H1 (cell line): ENCODE results near the gene CD48. TPM values are rescaled to one million over a fixed set of nuclear protein-coding genes. Genes with fewer than 3 reads are reported as not detected.

Experiments used
- EZH2 ChIP-seq: fragments of 200-600 bp; sonication (generic); IDR thresholded peaks from 2 replicates; pipeline ENCODE4 v1.7.1; 2012; ENCODE audit warnings: low read depth, mild to moderate bottlenecking, moderate library complexity, low read length, inconsistent platforms; ENCODE audit not compliant: severe bottlenecking
- GTF2F1 ChIP-seq: IDR thresholded peaks from 2 replicates; pipeline ENCODE4 v1.6.1; 2012; ENCODE audit warnings: low read depth, low read length, improper control_type of control experiment, borderline replicate concordance
- KDM1A ChIP-seq: fragments of 200-600, 300-600 bp; sonication (generic); IDR thresholded peaks from 2 replicates; pipeline ENCODE4 v1.7.1; 2016; ENCODE audit warnings: mild to moderate bottlenecking, low read length, borderline replicate concordance
- POLR2AphosphoS5 ChIP-seq: IDR thresholded peaks from 2 replicates; pipeline ENCODE4 v1.6.1; 2011; ENCODE audit warnings: low read depth, low read length
- SIN3A ChIP-seq, 2 experiments: IDR thresholded peaks in 1 of 2; conservative IDR thresholded peaks in 1 of 2; 2 replicates each; pipeline ENCODE4 v1.6.1; 2011 to 2012; ENCODE audit warnings: low read length in 2 of 2, improper control_type of control experiment in 1 of 2, low read depth in 1 of 2, mild to moderate bottlenecking in 1 of 2
- SP4 ChIP-seq: IDR thresholded peaks from 2 replicates; pipeline ENCODE4 v1.6.1; 2012; ENCODE audit warnings: low read length, inconsistent platforms
- polyA plus RNA-seq, 7 experiments: library from polyadenylated mRNA; depleted of rRNA in 3 of 7; stranded (reverse) in 5 of 7; unstranded in 2 of 7; fragments of >200 nt in 5 of 7; fragments of 200-250 nt in 2 of 7; gene quantifications; 1 replicate in 5 of 7; 2 replicates in 1 of 7; 4 replicates in 1 of 7; pipeline versions ENCODE4 v1.2.1 to v1.2.3, GENCODE V29; 2011 to 2013; ENCODE audit warnings: missing spikeins in 2 of 7, mixed read lengths in 2 of 7
- total RNA-seq: library from RNA; stranded (reverse); fragmentation: NEBNext Ultra II Directional; extraction: Animal tissue kit (Norgen Biotek cat#: 25700); gene quantifications from 2 replicates; pipeline ENCODE4 v1.2.1, GENCODE V29; 2021
- TF ChIP-seq, protein P1 (sequence below): fragments of 300-600 bp; sonication (generic); IDR thresholded peaks from 2 replicates; pipeline ENCODE4 v1.7.1; 2012; ENCODE audit warnings: low read length, moderate library complexity, mild to moderate bottlenecking, inconsistent platforms; ENCODE audit not compliant: insufficient replicate concordance

The CD48 gene
- total and polyA plus RNA-seq, 2 of the 8 experiments (the other 6 are each of a cell fraction or from before 2014, with no cell fraction given), result 0.08 TPM; not detected in 1

DNA sequence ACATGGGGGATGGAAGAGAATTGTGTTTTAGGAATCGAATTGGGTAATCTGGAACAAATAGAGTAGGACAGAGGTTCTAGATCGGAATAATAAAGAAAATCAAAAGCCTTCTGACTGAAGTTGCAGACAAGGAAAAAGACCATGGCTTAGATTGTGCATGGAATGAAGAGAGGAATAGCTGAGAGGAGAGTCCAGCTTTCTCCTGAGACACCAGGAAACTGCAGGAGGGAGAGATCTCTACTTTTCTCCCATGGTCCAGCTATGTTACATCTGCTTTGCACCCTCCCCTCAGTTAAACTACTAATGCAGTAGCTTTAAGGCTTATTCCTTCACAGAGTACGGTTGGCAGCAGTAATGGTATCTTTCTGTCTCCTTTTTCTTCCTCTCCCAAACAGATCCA is 40.8 kb upstream of the CD48 start (continued):
- TF ChIP-seq KDM1A (no peak), SP4 (no peak), EZH2 (no peak), SIN3A (conservative IDR thresholded peaks at IDR 0.05 in 1 of 2, IDR thresholded peaks at IDR 0.05 in 1 of 2; ENCODE audit: low read depth in 1 of 2, low read length in 2 of 2) (no peak), POLR2AphosphoS5 (no peak), GTF2F1 (no peak)
- TF ChIP-seq, protein P1, sequence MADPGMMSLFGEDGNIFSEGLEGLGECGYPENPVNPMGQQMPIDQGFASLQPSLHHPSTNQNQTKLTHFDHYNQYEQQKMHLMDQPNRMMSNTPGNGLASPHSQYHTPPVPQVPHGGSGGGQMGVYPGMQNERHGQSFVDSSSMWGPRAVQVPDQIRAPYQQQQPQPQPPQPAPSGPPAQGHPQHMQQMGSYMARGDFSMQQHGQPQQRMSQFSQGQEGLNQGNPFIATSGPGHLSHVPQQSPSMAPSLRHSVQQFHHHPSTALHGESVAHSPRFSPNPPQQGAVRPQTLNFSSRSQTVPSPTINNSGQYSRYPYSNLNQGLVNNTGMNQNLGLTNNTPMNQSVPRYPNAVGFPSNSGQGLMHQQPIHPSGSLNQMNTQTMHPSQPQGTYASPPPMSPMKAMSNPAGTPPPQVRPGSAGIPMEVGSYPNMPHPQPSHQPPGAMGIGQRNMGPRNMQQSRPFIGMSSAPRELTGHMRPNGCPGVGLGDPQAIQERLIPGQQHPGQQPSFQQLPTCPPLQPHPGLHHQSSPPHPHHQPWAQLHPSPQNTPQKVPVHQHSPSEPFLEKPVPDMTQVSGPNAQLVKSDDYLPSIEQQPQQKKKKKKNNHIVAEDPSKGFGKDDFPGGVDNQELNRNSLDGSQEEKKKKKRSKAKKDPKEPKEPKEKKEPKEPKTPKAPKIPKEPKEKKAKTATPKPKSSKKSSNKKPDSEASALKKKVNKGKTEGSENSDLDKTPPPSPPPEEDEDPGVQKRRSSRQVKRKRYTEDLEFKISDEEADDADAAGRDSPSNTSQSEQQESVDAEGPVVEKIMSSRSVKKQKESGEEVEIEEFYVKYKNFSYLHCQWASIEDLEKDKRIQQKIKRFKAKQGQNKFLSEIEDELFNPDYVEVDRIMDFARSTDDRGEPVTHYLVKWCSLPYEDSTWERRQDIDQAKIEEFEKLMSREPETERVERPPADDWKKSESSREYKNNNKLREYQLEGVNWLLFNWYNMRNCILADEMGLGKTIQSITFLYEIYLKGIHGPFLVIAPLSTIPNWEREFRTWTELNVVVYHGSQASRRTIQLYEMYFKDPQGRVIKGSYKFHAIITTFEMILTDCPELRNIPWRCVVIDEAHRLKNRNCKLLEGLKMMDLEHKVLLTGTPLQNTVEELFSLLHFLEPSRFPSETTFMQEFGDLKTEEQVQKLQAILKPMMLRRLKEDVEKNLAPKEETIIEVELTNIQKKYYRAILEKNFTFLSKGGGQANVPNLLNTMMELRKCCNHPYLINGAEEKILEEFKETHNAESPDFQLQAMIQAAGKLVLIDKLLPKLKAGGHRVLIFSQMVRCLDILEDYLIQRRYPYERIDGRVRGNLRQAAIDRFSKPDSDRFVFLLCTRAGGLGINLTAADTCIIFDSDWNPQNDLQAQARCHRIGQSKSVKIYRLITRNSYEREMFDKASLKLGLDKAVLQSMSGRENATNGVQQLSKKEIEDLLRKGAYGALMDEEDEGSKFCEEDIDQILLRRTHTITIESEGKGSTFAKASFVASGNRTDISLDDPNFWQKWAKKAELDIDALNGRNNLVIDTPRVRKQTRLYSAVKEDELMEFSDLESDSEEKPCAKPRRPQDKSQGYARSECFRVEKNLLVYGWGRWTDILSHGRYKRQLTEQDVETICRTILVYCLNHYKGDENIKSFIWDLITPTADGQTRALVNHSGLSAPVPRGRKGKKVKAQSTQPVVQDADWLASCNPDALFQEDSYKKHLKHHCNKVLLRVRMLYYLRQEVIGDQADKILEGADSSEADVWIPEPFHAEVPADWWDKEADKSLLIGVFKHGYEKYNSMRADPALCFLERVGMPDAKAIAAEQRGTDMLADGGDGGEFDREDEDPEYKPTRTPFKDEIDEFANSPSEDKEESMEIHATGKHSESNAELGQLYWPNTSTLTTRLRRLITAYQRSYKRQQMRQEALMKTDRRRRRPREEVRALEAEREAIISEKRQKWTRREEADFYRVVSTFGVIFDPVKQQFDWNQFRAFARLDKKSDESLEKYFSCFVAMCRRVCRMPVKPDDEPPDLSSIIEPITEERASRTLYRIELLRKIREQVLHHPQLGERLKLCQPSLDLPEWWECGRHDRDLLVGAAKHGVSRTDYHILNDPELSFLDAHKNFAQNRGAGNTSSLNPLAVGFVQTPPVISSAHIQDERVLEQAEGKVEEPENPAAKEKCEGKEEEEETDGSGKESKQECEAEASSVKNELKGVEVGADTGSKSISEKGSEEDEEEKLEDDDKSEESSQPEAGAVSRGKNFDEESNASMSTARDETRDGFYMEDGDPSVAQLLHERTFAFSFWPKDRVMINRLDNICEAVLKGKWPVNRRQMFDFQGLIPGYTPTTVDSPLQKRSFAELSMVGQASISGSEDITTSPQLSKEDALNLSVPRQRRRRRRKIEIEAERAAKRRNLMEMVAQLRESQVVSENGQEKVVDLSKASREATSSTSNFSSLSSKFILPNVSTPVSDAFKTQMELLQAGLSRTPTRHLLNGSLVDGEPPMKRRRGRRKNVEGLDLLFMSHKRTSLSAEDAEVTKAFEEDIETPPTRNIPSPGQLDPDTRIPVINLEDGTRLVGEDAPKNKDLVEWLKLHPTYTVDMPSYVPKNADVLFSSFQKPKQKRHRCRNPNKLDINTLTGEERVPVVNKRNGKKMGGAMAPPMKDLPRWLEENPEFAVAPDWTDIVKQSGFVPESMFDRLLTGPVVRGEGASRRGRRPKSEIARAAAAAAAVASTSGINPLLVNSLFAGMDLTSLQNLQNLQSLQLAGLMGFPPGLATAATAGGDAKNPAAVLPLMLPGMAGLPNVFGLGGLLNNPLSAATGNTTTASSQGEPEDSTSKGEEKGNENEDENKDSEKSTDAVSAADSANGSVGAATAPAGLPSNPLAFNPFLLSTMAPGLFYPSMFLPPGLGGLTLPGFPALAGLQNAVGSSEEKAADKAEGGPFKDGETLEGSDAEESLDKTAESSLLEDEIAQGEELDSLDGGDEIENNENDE, result no peak
